HL-60/S4 treated with phorbol 12-myristate 13-acetate at 8.2 ng/mL for 4 days and 3 days (cell line): ENCODE results near the gene PRODH.
"Not testable (repeated sequence)": the region's sequence is repeated elsewhere in the genome, so short reads cannot be mapped to it uniquely, and the experiment has no call there.

ENCODE experiments used
- in situ Hi-C: fragments of 300-500 bp; cut with MboI; formaldehyde crosslinking; loops from 2 replicates; pipeline ENCODE4 v1.15.0; 2022; ENCODE audit warnings: low sequenced_read_pairs

Gene PRODH

GRCh38 chr22:18909556-18909955 lies 26.5 kb downstream of the PRODH start:
- in situ Hi-C loops, result no loop called here

- in situ Hi-C loops, result no loop called here
These were observed 29.2 kb downstream of the PRODH start for GRCh38 chr22:18906896-18907295.

- in situ Hi-C loops, result not testable (repeated sequence)
These were observed 29.7 kb downstream of the PRODH start for GRCh38 chr22:18906410-18906745.

GRCh38 chr22:18905540-18906409 lies 30.3 kb downstream of the PRODH start, which contains the start of gene DGCR6:
DGCR6 (plus strand) TSS chr22:18906320; CDS start chr22:18906375, 55 bp downstream.
- in situ Hi-C loops, result no loop called here

- in situ Hi-C loops, result not testable (repeated sequence)
These were observed 39.9 kb downstream of the PRODH start for GRCh38 chr22:18896037-18896657.

- in situ Hi-C loops, result not testable (repeated sequence)
These were observed 42.3 kb downstream of the PRODH start for GRCh38 chr22:18893775-18894174.

GRCh38 chr22:18890510-18891192 lies 45.4 kb downstream of the PRODH start:
- in situ Hi-C loops, result not testable (repeated sequence)

GRCh38 chr22:18888115-18888514 lies 48.0 kb downstream of the PRODH start:
- in situ Hi-C loops, result no loop called here

- in situ Hi-C loops, result not testable (repeated sequence)
These were observed 51.6 kb downstream of the PRODH start for GRCh38 chr22:18884465-18884864.

GRCh38 chr22:18881260-18881659 lies 54.8 kb downstream of the PRODH start:
- in situ Hi-C loops, result not testable (repeated sequence)
